NCI-H2029 (cell line): ENCODE measurements around the gene AHCYL2.
"Not testable (repeated sequence)": the region's sequence is repeated elsewhere in the genome, so short reads cannot be mapped to it uniquely, and the experiment has no call there.

Experiments used
- DNase-seq: peaks from one replicate; lab custom pipeline; 2025; lab: John Stamatoyannopoulos, UW

Gene AHCYL2

GRCh38 chr7:129209067-129209926 is 15.5 kb upstream of the AHCYL2 start:
- no peak for DNase-seq

- peak; percentile 43 for DNase-seq
These were observed 14.4 kb upstream of the AHCYL2 start for GRCh38 chr7:129210256-129210988.

- no peak for DNase-seq
These were observed 13.9 kb upstream of the AHCYL2 start for GRCh38 chr7:129210989-129211312.

- no peak for DNase-seq
These were observed 12.7 kb upstream of the AHCYL2 start for GRCh38 chr7:129212126-129212525.

GRCh38 chr7:129212596-129212995 is 12.2 kb upstream of the AHCYL2 start:
- no peak for DNase-seq

GRCh38 chr7:129213828-129214227 is 11.0 kb upstream of the AHCYL2 start:
- DNase-seq = peak; percentile 1

GRCh38 chr7:129215691-129216090 is 9.1 kb upstream of the AHCYL2 start:
- DNase-seq = not testable (repeated sequence)

GRCh38 chr7:129216101-129216715 is 8.6 kb upstream of the AHCYL2 start:
- DNase-seq = not testable (repeated sequence)

GRCh38 chr7:129216821-129217416 is 7.9 kb upstream of the AHCYL2 start:
- DNase-seq = not testable (repeated sequence)

- DNase-seq = peak; percentile 71
These were observed 6.2 kb upstream of the AHCYL2 start for GRCh38 chr7:129218514-129219062.

- not testable (repeated sequence) for DNase-seq
These were observed 5.7 kb upstream of the AHCYL2 start for GRCh38 chr7:129219166-129219565.

- DNase-seq = no peak
These were observed 2.8 kb upstream of the AHCYL2 start for GRCh38 chr7:129222064-129222463.

GRCh38 chr7:129225206-129225930 is 538 bp downstream of the AHCYL2 start:
- peak; percentile 4 for DNase-seq

- DNase-seq = no peak
These were observed 1.2 kb downstream of the AHCYL2 start for GRCh38 chr7:129225931-129226572.

GRCh38 chr7:129227646-129228578 is 3.1 kb downstream of the AHCYL2 start:
- DNase-seq = no peak

- DNase-seq = no peak
These were observed 3.8 kb downstream of the AHCYL2 start for GRCh38 chr7:129228633-129229032.

- DNase-seq = no peak
These were observed 6.8 kb downstream of the AHCYL2 start for GRCh38 chr7:129231666-129232065.

GRCh38 chr7:129238546-129238945 is 13.7 kb downstream of the AHCYL2 start:
- no peak for DNase-seq

- no peak for DNase-seq
These were observed 15.4 kb downstream of the AHCYL2 start for GRCh38 chr7:129240119-129240820.
